ENCODE results near the gene FHAD1. TPM values are rescaled to one million over a fixed set of nuclear protein-coding genes. Genes with fewer than 3 reads are reported as not detected.
A peak's percentile ranks its signal among the peaks of the same experiment; 100 is the strongest.

Gene FHAD1
- total RNA-seq, 1 donor: 0.63 TPM

DNA sequence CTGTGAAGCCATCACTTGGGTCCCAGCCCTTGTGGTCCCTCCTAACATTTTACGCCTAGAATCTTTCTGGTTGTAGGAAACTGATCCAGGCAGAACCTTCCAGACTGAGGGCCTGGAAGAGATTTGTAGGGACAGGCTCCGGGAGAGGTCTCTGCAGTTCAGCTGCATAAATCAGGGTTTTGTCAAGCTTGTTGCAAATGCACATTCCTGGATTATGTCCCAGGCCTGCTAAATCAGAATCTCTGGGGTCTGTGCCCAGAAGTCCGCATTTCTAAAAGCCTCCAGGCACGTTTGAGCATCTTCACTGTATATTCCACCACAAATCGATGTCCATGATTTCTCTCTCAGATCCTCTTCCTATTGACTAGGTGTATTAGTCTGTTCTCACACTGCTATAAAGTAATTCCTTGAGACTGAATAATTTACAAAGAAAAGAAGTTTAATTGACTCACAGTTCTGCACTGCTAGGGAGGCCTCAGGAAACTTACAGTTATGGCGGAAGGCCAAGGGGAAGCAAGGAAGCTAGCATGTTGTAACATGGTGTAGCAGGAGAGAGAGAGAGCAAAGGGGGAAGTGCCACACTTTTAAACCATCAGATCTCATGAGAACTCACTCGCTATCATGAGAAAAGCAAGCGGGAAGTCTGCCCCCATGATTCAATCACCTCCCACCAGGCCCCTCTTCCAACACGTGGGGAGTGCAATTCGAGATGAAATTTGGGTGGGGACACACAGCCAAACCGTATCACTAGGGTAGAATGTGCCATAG lies 1.2 kb upstream of the FHAD1 start:
- peak; percentile 72 for DNase-seq (ENCODE audit: low read depth)
- no peak overlapping the region for H3K4me3 ChIP-seq (ENCODE audit: low read depth, low read length)
- TF ChIP-seq, protein P1, sequence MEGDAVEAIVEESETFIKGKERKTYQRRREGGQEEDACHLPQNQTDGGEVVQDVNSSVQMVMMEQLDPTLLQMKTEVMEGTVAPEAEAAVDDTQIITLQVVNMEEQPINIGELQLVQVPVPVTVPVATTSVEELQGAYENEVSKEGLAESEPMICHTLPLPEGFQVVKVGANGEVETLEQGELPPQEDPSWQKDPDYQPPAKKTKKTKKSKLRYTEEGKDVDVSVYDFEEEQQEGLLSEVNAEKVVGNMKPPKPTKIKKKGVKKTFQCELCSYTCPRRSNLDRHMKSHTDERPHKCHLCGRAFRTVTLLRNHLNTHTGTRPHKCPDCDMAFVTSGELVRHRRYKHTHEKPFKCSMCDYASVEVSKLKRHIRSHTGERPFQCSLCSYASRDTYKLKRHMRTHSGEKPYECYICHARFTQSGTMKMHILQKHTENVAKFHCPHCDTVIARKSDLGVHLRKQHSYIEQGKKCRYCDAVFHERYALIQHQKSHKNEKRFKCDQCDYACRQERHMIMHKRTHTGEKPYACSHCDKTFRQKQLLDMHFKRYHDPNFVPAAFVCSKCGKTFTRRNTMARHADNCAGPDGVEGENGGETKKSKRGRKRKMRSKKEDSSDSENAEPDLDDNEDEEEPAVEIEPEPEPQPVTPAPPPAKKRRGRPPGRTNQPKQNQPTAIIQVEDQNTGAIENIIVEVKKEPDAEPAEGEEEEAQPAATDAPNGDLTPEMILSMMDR (IDR thresholded peaks at IDR 0.05; ENCODE audit: insufficient read depth, low read length): no peak

DNA sequence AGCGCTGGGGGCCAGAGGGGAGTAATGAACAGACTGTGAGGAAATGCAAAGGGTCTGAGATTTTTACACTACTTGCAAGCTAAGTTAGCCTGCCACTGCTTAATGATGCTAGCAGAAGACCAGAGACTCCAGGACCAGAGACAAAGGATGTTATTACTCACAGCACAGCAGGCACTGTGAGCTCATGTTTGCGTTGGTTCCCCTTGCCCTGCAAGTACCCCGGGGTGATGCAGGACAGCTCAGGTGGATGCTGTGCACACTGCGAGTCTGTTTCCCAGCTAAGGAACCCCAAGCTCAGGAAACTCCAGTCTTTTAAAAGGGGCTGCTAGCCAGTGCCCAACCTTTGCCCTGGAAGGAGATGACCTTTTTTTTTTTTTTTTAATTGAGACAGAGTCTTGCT lies 1.2 kb downstream of the FHAD1 start:
- no peak for DNase-seq (ENCODE audit: low read depth)
- no peak overlapping the region for H3K4me3 ChIP-seq (ENCODE audit: low read depth, low read length)
- TF ChIP-seq, protein P1 (IDR thresholded peaks at IDR 0.05; ENCODE audit: insufficient read depth, low read length): no peak

DNA sequence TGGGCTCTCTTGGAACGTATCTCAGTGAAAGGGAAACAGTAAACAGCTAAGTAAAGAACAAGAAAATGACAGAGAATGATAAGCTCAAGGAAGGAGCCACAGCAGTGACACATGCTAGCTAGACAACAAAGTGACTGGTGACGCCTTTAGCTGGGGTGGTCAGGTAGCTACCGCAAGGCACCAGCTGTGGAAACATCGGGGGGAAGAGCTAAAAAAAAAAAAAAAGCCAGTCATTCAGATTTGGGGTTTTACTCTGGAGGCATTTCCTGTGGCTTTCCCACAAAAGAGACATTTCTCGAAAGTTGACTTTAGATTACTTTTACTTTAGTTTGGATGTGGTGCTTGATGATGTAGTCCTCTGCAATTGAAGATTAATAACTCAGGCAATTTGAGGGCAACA lies 2.1 kb downstream of the FHAD1 start:
- no peak for DNase-seq (ENCODE audit: low read depth)
- TF ChIP-seq, protein P1 (IDR thresholded peaks at IDR 0.05; ENCODE audit: insufficient read depth, low read length): no peak
- no peak overlapping the region for H3K4me3 ChIP-seq (ENCODE audit: low read depth, low read length)

DNA sequence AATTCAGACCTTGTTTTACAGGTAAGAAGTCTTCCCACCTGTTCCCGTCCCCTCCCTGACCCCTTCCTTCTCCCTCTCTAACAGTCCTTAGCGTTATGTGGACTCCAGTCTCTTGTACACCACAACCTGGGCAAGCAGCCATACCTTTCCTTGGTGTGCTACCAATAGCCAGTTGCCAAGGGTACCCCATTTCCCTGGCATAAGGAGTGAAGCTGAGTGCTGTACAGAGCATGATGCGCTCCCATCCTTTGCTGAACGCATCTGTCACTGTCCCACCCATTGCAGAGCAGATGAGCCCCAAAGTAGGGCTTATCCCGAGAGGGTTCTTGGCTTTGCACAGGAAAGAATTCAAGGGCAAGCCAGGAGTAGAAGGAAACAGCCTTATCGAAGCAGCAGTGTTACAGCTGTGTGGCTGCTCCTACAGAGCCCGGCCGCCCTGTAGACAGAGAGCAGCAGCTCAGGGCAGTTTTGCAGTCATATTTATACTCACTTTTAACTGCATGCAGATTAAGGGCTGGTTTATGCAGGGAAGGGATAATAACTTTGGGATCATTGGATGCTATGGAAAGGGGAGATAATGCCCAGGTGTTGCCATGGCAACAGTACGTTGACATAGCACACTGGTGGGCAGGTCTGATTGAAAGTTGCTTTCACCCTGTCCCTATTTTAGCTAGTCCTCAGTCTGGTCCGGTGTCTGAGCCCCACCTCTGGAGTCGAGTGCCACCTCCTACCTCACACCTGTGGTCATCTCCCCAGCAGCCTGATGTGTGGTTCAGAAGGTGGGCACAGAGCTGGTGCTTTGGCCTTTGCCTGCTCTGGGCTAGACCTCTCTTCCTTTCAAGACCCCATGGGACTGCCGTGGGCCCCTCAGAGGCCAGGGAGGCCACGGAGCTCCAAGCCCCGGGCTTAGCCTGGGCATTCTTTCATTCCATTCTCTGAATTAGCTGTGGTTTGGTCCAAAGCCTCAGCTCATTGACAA lies 5.1 kb downstream of the FHAD1 start:
- TF ChIP-seq, protein P1 (IDR thresholded peaks at IDR 0.05; ENCODE audit: insufficient read depth, low read length): no peak
- no peak overlapping the region for H3K4me3 ChIP-seq (ENCODE audit: low read depth, low read length)
- no peak for DNase-seq (ENCODE audit: low read depth)

DNA sequence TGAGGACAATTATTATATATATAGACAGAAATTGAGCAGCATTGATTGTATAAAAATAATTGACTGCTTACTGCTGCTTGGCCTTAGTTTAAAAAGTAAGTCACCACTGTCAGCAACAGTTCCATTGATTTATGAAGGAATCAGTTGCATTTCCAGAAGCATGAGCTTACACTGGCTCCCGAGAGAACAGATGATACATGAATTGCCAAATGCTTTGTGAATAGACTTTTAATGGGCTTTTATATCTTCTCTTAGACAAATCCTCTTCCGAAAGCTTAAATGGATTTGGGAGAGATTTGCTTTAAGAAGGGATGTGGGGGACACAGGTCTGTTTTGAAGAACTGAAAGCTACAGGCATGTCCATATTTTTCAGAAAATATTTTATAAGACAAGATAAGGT lies 7.5 kb downstream of the FHAD1 start:
- H3K4me3 ChIP-seq (ENCODE audit: low read depth, low read length): no peak overlapping the region
- TF ChIP-seq, protein P1 (IDR thresholded peaks at IDR 0.05; ENCODE audit: insufficient read depth, low read length): no peak
- DNase-seq (ENCODE audit: low read depth): no peak

DNA sequence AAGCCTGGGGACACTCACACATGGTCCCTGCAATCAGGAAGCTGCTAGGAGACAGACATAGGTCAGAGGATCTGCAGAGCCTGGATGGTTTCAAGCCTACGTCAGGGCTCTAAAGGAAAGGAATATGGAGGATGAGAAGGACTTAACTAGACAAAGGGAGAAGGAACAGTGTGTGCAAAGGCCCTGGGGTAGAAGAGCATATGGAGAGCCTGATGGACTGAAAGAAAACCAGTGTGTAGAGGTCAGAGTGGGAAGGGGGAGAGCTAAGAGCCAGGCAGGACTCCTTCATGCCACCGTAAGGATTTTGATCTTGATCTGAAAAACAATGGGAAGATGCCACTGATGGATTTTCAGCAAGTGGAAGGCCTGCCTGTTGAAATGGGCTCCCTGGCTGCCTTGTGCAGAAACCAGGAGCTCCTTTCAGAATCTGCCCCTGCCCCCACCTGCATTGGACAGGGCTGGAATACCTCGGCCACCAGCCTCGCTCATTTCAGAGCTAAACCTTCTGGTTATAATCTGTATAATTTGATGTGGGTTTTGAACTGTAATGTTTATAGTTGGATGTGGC lies 8.6 kb downstream of the FHAD1 start:
- no peak for DNase-seq (ENCODE audit: low read depth)
- no peak overlapping the region for H3K4me3 ChIP-seq (ENCODE audit: low read depth, low read length)

More for the DNA sequence above, 8.6 kb downstream of the FHAD1 start:
- TF ChIP-seq, protein P1 (IDR thresholded peaks at IDR 0.05; ENCODE audit: insufficient read depth, low read length): no peak
